Measurements from ENCODE around the gene SAP30L. TPM values are rescaled to one million over a fixed set of nuclear protein-coding genes. Genes with fewer than 3 reads are reported as not detected.

Gene SAP30L
- total and polyA plus RNA-seq, 2 of the 13 experiments (the other 11 are each of a cell fraction or from before 2014, with no cell fraction given): 27.9 to 37.2 TPM

GRCh38 chr5:154485096-154485491 lies 39.3 kb downstream of the SAP30L start:
- Histone ChIP-seq H3K4me1 (ENCODE audit: insufficient read depth, low read length) (no peaks in the 10 kb centered on the region), H3K27me3 (ENCODE audit: control insufficient read depth in 1 of 2, insufficient read depth in 2 of 2, low read length in 2 of 2) (peaks cover 11 to 80% of the 10 kb centered on the region in 2 experiments), H3K27ac (ENCODE audit: extremely low read length, insufficient read depth, low read length) (no peak overlapping the region), H3K4me2 (ENCODE audit: low read depth, low read length) (no peak overlapping the region), H3K4me3 (replicated peaks in 1 of 3; ENCODE audit: insufficient read depth in 1 of 3, low read depth in 2 of 3, low read length in 3 of 3) (no peak overlapping the region), H3K79me2 (ENCODE audit: insufficient read depth, low read length) (no peaks in the 10 kb centered on the region), H4K20me1 (ENCODE audit: insufficient read depth, low read length) (no peaks in the 10 kb centered on the region), H2AFZ (ENCODE audit: low read length) (no peak overlapping the region), H3K9ac (ENCODE audit: insufficient read depth, low read depth, low read length) (no peak overlapping the region), H3K36me3 (replicated peaks in 1 of 2; ENCODE audit: control insufficient read depth in 1 of 2, insufficient read depth in 2 of 2, low read length in 2 of 2) (no peaks in the 10 kb centered on the region), H3K9me3 (ENCODE audit: low read length) (no peaks in the 10 kb centered on the region)
- in situ Hi-C loops (cut with HindIII; ENCODE audit: extremely low pct_ligation_motif_present, low pct_unique_long_range_greater_than_20kb) (no loop called here), intact Hi-C loops (cut with micrococcal nuclease; ENCODE audit: unreplicated experiment) (no loop called here)
- TF ChIP-seq DDIT3 (CRISPR knock-in tag; IDR thresholded peaks at IDR 0.05) (no peak), AHR (CRISPR knock-in tag; IDR thresholded peaks at IDR 0.05) (no peak)
- ChIA-PET CTCF (ENCODE audit: low intra/inter-chr PET ratio, low total read pairs) (no interaction called here), POLR2A (no interaction called here)
- DNase-seq (ENCODE audit: low spot score) (no peak), ATAC-seq (no peak), FAIRE-seq (no peak)
- BruUV-seq (replicated peaks): no TSS peak
- 22% methylated on average over 2 of the region's 2 CpGs for WGBS (ENCODE audit: low lambda C conversion rate)

GRCh38 chr5:154485850-154486426 lies 40.1 kb downstream of the SAP30L start:
- in situ Hi-C loops (cut with HindIII; ENCODE audit: extremely low pct_ligation_motif_present, low pct_unique_long_range_greater_than_20kb) (no loop called here), intact Hi-C loops (cut with micrococcal nuclease; ENCODE audit: unreplicated experiment) (no loop called here)
- DNase-seq (ENCODE audit: low spot score) (no peak), FAIRE-seq (no peak), ATAC-seq (no peak)
- Histone ChIP-seq H3K4me2 (ENCODE audit: low read depth, low read length) (no peak overlapping the region), H3K79me2 (ENCODE audit: insufficient read depth, low read length) (no peaks in the 10 kb centered on the region), H3K4me1 (ENCODE audit: insufficient read depth, low read length) (no peaks in the 10 kb centered on the region), H3K9me3 (ENCODE audit: low read length) (no peaks in the 10 kb centered on the region), H3K27me3 (ENCODE audit: control insufficient read depth in 1 of 2, insufficient read depth in 2 of 2, low read length in 2 of 2) (peaks cover 11 to 72% of the 10 kb centered on the region in 2 experiments), H3K36me3 (replicated peaks in 1 of 2; ENCODE audit: control insufficient read depth in 1 of 2, insufficient read depth in 2 of 2, low read length in 2 of 2) (no peaks in the 10 kb centered on the region), H3K27ac (ENCODE audit: extremely low read length, insufficient read depth, low read length) (no peak overlapping the region), H3K9ac (ENCODE audit: insufficient read depth, low read depth, low read length) (no peak overlapping the region), H3K4me3 (replicated peaks in 1 of 3; ENCODE audit: insufficient read depth in 1 of 3, low read depth in 2 of 3, low read length in 3 of 3) (no peak overlapping the region), H4K20me1 (ENCODE audit: insufficient read depth, low read length) (no peaks in the 10 kb centered on the region), H2AFZ (ENCODE audit: low read length) (no peak overlapping the region)
- WGBS (ENCODE audit: low lambda C conversion rate): 22% methylated on average over 6 of the region's 6 CpGs
- ChIA-PET POLR2A (no interaction called here), CTCF (ENCODE audit: low intra/inter-chr PET ratio, low total read pairs) (no interaction called here)
- BruUV-seq (replicated peaks): no TSS peak
- no peak for TF ChIP-seq TGIF2 (CRISPR knock-in tag; IDR thresholded peaks at IDR 0.05)
- no peak for TF ChIP-seq CBX5 (CRISPR knock-in tag; IDR thresholded peaks at IDR 0.05; ENCODE audit: borderline replicate concordance)
- no peak for TF ChIP-seq HOXA5 (CRISPR knock-in tag; IDR thresholded peaks at IDR 0.05)
- no peak for TF ChIP-seq NR2F1 (CRISPR knock-in tag; IDR thresholded peaks at IDR 0.05)
- no peak for TF ChIP-seq FIP1L1 (IDR thresholded peaks at IDR 0.05; ENCODE audit: borderline replicate concordance, insufficient read depth, low read depth, low read length)
- no peak for TF ChIP-seq ZBTB40 (IDR thresholded peaks at IDR 0.05)
- no peak for TF ChIP-seq ZBTB40 (CRISPR knock-in tag; IDR thresholded peaks at IDR 0.05)
- TF ChIP-seq RXRA (CRISPR knock-in tag; IDR thresholded peaks at IDR 0.05): no peak
